GM06990 (cell line): Measurements from ENCODE around the gene CLCA4.

Experiments used
- DNase-seq: peaks from one replicate; pipeline ENCODE4 v3.0.0-alpha.2; 2011; ENCODE audit not compliant: insufficient read length; ENCODE audit errors: extremely low read depth
- H3K27me3 ChIP-seq: replicated peaks from 2 replicates; pipeline ENCODE4 v1.6.0; 2011; ENCODE audit warnings: low read length; ENCODE audit not compliant: control insufficient read depth, insufficient read depth
- H3K36me3 ChIP-seq: 2 replicates; pipeline ENCODE4 v1.5.1; 2011; ENCODE audit warnings: low read length; ENCODE audit not compliant: control insufficient read depth, insufficient read depth
- H3K4me3 ChIP-seq: replicated peaks from 2 replicates; pipeline ENCODE4 v1.5.1; 2011; ENCODE audit warnings: low read depth, mild to moderate bottlenecking, control low read depth, low read length
- CTCF ChIP-seq: IDR thresholded peaks from 2 replicates; pipeline ENCODE4 v1.5.1; 2011; ENCODE audit warnings: low read length, control low read depth, mild to moderate bottlenecking, inconsistent platforms; ENCODE audit not compliant: insufficient read depth, poor library complexity, severe bottlenecking

The CLCA4 gene

GRCh38 chr1:86520789-86521521, 25.9 kb upstream of the CLCA4 start:
- no peak for TF ChIP-seq CTCF
- Histone ChIP-seq H3K27me3 (no peaks in the 10 kb centered on the region), H3K36me3 (no peaks in the 10 kb centered on the region), H3K4me3 (no peak overlapping the region)
- DNase-seq: no peak

GRCh38 chr1:86521522-86521891, 25.4 kb upstream of the CLCA4 start:
- DNase-seq: no peak
- H3K36me3 ChIP-seq: no peaks in the 10 kb centered on the region
- H3K27me3 ChIP-seq: no peaks in the 10 kb centered on the region
- no peak overlapping the region for H3K4me3 ChIP-seq
- no peak for TF ChIP-seq CTCF

- Histone ChIP-seq H3K36me3 (no peaks in the 10 kb centered on the region), H3K27me3 (no peaks in the 10 kb centered on the region), H3K4me3 (no peak overlapping the region)
- DNase-seq: no peak
- no peak for TF ChIP-seq CTCF
Measured at GRCh38 chr1:86522240-86522639, 24.6 kb upstream of the CLCA4 start.

GRCh38 chr1:86523670-86524354, 23.1 kb upstream of the CLCA4 start:
- H3K4me3 ChIP-seq: no peak overlapping the region
- TF ChIP-seq CTCF: no peak
- DNase-seq: no peak

GRCh38 chr1:86527306-86527705, 19.6 kb upstream of the CLCA4 start:
- DNase-seq: no peak
- no peaks in the 10 kb centered on the region for H3K36me3 ChIP-seq
- TF ChIP-seq CTCF: no peak
- no peaks in the 10 kb centered on the region for H3K27me3 ChIP-seq
- H3K4me3 ChIP-seq: no peak overlapping the region

More at GRCh38 chr1:86523670-86524354, 23.1 kb upstream of the CLCA4 start:
- Histone ChIP-seq H3K27me3 (no peaks in the 10 kb centered on the region), H3K36me3 (no peaks in the 10 kb centered on the region)
